Skin of body (tissue), 2 donors: ENCODE results near the gene CFAP74. TPM values are rescaled to one million over a fixed set of nuclear protein-coding genes. Genes with fewer than 3 reads are reported as not detected.
A peak's percentile ranks its signal among the peaks of the same experiment; 100 is the strongest.

Source experiments
- DNase-seq: peaks from one replicate; lab custom pipeline; 2025; lab: John Stamatoyannopoulos, UW
- total RNA-seq: library from RNA; depleted of rRNA; stranded (reverse); fragments of >200 nt; gene quantifications from one replicate; pipeline ENCODE4 v1.2.3, GENCODE V29; 2014

CFAP74 gene
- 0.49 TPM for total RNA-seq

DNA sequence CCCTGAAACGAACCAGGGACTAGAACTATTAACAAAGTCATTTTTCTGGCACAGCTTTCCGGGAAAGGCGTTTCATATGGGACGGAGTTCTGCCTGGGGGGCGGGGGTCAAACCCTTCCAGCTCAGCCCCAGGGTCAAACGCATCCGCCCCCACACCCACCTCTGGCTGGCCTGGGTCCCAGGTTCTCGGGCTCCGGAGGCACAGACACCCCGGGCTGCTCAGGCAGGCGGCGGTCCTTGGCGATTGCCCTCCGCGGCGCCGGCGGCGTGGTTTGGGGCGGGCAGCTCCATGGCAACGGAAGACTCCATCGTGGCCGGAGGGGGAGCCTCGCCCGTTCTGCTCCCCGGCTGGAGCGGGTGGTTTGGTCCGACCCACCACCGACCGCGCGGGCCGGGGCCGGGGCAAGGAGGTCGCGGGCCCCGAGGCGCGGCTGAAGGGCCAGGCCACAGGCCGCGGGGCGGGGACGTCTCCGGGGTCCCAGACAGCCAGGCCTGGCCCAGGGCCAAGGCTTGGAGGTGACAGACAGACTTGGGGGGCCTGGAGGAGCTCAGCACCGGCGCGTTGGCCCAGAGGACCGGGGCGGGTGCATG lies at the start of gene CFAP74:
Gene CFAP74 (minus strand): TSS at position 246 of the 591 bp plus-strand sequence. CDS start 12,830 bp downstream, outside the sequence.
- DNase-seq: no peak

DNA sequence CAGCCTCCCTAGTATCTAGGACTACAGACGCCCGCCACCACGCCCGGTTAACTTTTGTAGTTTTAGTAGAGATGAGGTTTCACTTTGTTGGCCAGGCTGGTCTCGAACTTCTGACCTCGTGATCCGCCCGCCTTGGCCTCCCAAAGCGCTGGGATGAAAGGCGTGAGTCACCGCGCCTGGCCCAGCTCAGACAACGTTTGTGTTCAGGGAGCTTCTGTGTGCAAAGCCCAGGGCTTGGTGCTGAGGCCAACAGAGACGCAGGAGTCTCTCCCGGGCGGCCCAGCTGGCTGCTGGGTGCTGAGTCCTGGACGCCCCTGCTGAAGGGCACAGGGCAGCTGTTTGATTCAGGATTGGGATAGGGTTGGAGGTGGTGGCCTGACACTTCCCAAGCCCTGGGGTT lies 49.6 kb upstream of the CFAP74 start:
- DNase-seq: no peak

DNA sequence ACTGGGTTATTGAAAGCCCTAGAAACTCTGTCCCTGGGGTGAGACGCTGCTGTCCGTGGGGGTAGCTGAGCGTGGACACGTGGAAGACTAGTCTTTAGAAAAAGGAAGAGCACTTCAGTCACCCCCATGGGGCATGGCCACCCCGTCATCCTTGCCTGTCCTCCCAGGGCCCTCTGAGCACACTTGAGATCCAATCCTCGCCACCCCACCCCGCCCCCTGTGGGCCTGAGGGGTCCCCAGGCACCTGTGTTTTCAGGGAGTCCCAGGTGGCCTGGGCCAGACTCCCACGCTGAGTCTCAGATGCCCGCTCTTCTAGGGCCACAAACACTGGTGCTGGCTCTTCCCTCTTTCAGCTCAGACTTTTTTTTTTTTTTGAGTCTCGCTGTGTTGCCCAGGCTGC lies 49.2 kb upstream of the CFAP74 start:
- no peak for DNase-seq

DNA sequence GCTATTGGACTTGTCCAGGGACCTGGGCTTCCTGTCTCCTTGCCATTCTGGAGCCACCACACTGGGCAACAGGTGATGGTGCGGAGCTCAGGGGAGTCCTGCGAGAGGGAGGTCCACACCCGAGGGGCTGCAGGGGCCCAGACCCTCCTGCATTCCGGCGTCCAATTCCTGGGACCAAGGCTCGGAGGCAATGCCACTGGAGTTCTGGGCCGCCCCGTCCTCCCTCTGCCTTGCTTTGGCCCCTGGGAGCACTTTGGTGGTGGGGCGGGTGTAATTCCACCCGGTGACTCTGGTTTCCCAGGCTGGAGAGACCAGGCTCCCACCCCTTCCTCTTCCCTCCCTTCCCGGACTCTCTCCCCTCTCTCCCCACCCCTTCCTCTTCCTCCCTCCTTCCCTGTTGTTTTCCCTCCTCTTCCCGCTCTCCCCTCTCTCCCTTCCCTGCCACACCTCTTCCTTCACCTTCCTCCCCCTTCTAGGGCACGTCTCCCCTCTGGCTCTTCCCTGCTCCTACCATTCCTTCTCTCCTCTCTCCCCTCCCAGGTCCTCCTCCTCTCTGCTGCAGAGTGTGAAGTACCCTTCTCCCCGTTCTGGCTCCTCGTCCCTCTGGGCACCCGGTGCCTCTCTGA lies 48.6 kb upstream of the CFAP74 start:
- no peak for DNase-seq

GRCh38 chr1:2050793-2051682 lies 47.5 kb upstream of the CFAP74 start:
- no peak for DNase-seq

GRCh38 chr1:2050461-2050792 lies 46.8 kb upstream of the CFAP74 start:
- no peak for DNase-seq

DNA sequence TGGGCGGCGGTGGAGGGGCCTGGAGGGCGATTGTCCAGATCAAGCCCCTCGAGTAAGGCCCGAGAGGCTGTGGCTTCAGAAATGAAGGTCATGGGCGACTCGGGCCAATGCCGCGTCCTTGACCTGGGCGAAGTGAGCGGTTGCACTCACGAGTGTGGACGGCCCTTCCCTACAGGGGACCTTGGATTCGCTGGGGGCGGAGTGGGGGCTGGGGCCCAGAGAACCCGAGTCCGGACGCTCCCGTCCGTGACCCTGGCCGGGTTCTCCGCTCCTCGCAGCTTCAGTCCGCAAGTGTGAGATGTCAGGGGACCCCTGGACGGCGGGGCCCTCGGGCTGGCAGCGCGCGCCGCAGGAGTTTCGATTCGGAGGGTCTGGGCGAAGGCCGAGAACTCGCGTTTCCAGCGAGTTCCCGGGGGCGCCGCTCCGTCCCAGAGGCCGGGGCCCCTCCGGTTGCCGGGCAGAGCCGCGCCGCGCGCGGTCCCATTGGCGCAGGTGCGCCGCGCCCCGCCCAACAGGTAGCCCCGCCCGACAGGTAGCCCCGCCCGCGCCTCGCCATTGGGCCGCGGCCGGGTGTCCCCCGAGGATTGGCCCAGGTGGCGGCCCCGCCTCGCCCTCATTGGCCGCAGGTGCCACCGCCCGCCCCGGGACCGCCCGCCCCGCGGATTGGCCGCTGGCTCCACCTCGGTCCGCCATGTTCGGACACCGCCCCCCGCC lies 46.3 kb upstream of the CFAP74 start, which contains the start of gene PRKCZ:
Gene PRKCZ (plus strand): TSS at position 694 of the 714 bp plus-strand sequence. CDS start 220 bp downstream, outside the sequence.
- peak; percentile 12 for DNase-seq

- DNase-seq: no peak
Observed at GRCh38 chr1:2049225-2049717, 45.7 kb upstream of the CFAP74 start.

DNA sequence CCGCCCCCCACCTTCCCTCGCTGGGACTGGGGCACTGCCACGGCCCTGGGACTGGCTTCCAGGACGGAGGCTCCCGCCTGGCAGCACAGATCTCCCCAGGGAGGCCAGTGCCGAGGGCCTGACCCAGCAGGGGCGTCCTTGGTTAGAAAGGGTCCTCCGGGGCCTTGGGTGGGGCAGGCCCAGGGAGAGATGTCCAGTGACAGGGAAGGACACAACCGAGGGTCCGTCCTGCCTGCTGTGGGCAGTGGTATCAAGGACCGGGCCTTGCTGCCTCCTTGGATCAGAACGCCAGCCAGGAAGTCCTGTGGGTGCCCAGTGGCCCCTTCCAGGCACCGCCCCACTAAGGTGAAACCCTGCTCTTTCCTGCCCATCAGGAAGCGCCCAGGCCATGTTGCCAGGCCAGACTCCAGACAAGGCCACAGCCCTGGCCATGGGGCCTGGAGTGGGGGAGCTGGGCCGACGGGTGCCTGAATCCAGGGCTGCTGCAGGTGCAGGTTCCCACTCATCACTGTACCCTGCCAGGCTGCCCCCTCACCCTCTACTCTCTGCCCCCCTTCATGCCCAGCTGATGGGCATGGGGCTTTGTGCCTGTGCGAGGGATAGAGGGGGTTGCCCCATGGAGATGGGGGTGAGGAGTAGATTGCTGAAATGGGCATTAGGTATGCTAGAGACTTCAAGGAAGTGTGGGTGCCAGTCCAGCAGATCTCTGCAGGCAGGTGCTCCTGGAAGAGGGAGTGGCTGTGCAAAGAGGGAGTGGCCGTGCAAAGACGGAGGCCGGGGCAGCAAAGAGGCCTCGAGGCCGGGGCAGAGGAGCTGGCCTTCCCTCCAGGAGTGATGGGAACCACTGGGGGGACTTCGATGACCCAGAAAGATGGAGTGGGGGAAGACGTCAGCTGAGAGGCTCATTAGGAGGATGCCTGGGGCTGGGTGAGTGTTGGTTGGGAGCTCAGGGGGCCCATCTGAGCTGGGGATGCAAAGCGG lies 44.5 kb upstream of the CFAP74 start:
- DNase-seq: no peak

GRCh38 chr1:2046953-2047748 lies 43.6 kb upstream of the CFAP74 start:
- no peak for DNase-seq

- no peak for DNase-seq
Observed at GRCh38 chr1:2046174-2046917, 42.8 kb upstream of the CFAP74 start.

- DNase-seq: peak; percentile 8
Observed at GRCh38 chr1:2045468-2046173, 42.0 kb upstream of the CFAP74 start.

DNA sequence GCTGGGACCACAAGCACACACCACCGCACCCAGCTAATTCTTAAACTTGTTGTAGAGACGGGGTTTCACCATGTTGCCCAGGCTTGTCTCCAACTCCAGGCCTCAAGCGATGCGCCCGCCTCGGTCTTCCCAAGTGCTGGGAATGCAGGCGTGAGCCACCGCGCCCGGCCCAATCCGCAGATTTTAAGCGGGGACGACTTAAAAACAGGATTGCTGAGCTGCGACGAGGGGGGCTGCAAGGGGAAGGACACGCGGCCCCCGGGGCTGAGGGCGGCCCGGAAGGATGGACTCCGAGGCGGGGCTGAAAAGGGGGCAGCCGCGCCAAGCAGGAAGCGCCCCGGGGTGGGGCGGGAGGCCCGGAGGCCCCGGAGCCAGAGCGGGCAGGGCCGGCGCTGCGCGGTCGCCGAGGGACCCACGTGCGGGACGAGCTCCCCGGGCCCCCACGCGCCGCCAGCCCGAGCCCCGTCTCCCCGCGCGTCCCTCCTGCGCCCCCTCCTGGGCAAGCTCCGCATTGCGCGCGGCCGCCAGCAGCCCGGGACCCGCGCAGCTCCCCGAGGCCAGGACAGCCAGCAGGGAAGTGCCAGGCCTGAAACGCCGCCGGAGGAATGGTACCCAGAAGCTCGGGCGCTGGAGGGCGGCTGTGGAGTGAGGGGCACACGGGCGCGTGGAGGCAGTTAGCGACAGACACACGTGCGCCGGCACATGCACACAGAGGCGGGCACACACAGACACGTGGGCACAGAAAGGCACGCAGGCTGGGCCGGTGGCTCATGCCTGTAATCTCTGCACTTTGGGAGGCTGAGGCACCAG lies 41.1 kb upstream of the CFAP74 start:
- no peak for DNase-seq

DNA sequence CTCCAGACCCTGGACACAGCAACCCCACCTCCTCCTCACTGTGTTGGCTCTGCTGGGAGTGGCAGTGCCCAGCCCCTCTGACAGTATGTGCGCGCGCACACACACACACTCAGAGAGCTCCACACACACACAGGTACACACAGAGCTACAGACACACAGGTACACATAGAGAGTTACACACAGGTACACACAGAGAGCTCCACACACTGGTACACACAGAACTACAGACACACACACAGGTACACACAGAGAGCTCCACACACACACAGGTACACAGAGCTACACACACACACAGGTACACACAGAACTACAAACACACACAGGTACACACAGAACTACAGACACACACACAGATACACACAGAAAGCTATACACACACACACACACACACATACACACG lies 40.3 kb upstream of the CFAP74 start:
- DNase-seq: no peak

DNA sequence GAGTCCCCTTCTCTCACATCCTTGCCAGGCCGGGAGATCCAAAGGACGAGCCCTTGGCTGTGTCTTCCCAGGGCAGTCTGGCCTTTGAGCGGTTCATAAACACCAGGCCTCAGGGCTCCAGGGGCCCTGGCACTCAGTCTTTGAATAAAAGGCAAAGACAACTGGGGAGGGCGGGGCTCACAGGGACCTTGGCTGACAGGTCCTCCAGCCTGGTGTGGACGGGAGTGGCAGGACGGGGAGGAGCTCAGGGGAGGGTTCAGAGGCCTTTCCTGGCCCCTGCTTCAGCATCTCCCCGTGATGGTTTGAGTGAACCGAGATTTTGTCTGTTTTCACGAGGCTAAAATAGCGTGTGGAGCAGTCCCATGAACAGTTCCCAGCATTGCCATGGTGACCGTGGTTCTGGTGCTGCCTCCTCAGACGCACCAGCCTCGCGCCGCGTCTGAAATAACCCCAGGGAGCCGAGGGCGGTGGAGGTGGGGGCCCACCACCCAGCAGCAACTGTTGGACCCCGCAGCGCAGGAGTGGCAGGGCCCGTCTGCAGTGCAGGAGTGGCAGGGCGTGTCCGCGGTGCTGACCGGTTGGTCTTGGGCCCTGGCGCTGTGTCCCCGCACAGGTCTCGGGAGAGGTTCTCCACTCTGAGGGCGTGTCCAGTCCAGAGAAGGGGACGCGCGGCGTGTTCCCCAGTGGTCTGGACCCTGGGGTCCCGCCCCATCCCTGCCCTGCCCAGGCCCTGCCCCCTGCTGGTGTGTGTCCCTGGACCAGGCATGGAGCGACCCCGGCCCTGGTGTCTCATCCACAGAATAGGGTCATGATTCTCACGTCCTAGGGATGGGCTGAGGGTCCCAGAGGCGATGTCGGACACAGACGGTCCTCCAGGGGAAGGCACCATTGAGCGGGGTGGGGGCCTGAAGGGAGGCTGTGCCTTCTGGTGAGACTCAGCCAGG lies 39.5 kb upstream of the CFAP74 start:
- no peak for DNase-seq

GRCh38 chr1:2041887-2042286 lies 38.3 kb upstream of the CFAP74 start:
- DNase-seq: no peak
